Stimulated activated CD8-positive, alpha-beta memory T cell treated with anti-CD3 and anti-CD28 coated beads, Interleukin-2, amount 100 ng/mL, for 1 hour (primary cell): ENCODE measurements around the gene DES.
"Not testable (repeated sequence)": the region's sequence is repeated elsewhere in the genome, so short reads cannot be mapped to it uniquely, and the experiment has no call there.

ENCODE experiments used
- DNase-seq, 2 donors: peaks; one replicate each; pipeline ENCODE4 v3.0.0-alpha.2; 2020; ENCODE audit warnings: low read depth in 2 of 2

DES gene

GRCh38 chr2:219418155-219419011 is at the start of gene DES:
Gene DES (plus strand): TSS chr2:219418377. CDS start chr2:219418463, 86 bp downstream.
- DNase-seq = no peak

GRCh38 chr2:219368690-219369191 is 49.4 kb upstream of the DES start:
- no peak for DNase-seq

GRCh38 chr2:219369447-219369861 is 48.7 kb upstream of the DES start:
- no peak for DNase-seq

- DNase-seq = no peak
These were observed 39.9 kb upstream of the DES start for GRCh38 chr2:219378163-219378851.

- DNase-seq = no peak
These were observed 37.3 kb upstream of the DES start for GRCh38 chr2:219380926-219381325.

GRCh38 chr2:219381448-219381847 is 36.7 kb upstream of the DES start:
- no peak for DNase-seq

- DNase-seq = no peak
These were observed 34.0 kb upstream of the DES start for GRCh38 chr2:219384083-219384713.

- DNase-seq = no peak
These were observed 33.3 kb upstream of the DES start for GRCh38 chr2:219384859-219385258.

- no peak for DNase-seq
These were observed 32.1 kb upstream of the DES start for GRCh38 chr2:219385958-219386520.

GRCh38 chr2:219386532-219387280 is 31.5 kb upstream of the DES start:
- DNase-seq = no peak

- peak; percentile 92 to 96 for DNase-seq
These were observed 30.7 kb upstream of the DES start, which contains the start of gene DNPEP for GRCh38 chr2:219387306-219388120. Gene DNPEP (minus strand): TSS chr2:219387912. CDS start chr2:219387794, 118 bp downstream.

GRCh38 chr2:219388121-219388906 is 29.9 kb upstream of the DES start:
- peak; percentile 99 to 100 for DNase-seq

- DNase-seq = no peak
These were observed 29.3 kb upstream of the DES start for GRCh38 chr2:219388907-219389156.

GRCh38 chr2:219392754-219393153 is 25.4 kb upstream of the DES start:
- no peak for DNase-seq

- DNase-seq = not testable (repeated sequence)
These were observed 23.1 kb upstream of the DES start for GRCh38 chr2:219395056-219395455.

- no peak for DNase-seq
These were observed 22.6 kb upstream of the DES start for GRCh38 chr2:219395609-219396008.

GRCh38 chr2:219396863-219397457 is 21.2 kb upstream of the DES start:
- DNase-seq = no peak

- no peak for DNase-seq
These were observed 19.3 kb upstream of the DES start for GRCh38 chr2:219398721-219399363.
